A549 (cell line): ENCODE results near the gene MAPRE2. TPM values are rescaled to one million over a fixed set of nuclear protein-coding genes. Genes with fewer than 3 reads are reported as not detected.
A peak's percentile ranks its signal among the peaks of the same experiment; 100 is the strongest.

ENCODE experiments used
- ATAC-seq, 2 experiments: fragments of 200-7000 bp in 1 of 2; fragments of >200 bp in 1 of 2; cut with Nextera tagmentation in 1 of 2; cut with Tn5 transposase in 1 of 2; 3 replicates each; pipeline versions ENCODE4 v1.8.0 to v1.9.1; 2018 to 2020; ENCODE audit warnings: mild to moderate bottlenecking in 1 of 2, moderate library complexity in 1 of 2
- CTCF ChIA-PET: fragments of 300-600 bp; sonication (Branson Sonifier 250); formaldehyde crosslinking; extraction: SDS; loops from one replicate; lab custom pipeline; 2021; ENCODE audit warnings: antibody characterized with exemption, inconsistent platforms; lab: Yijun Ruan, JAX
- POLR2A ChIA-PET: fragments of 350-600 bp; formaldehyde crosslinking; extraction: SDS; loops from one replicate; lab custom pipeline; 2021; ENCODE audit warnings: antibody characterized with exemption, inconsistent platforms; lab: Yijun Ruan, JAX
- DNase-seq, 2 experiments: peaks; one replicate each; pipeline versions ENCODE4 v3.0.0 to v3.0.0-alpha.2; 2011 to 2016; ENCODE audit warnings: low read depth in 1 of 2, low spot score in 1 of 2
- FAIRE-seq: peaks from 2 replicates; lab custom pipeline; 2011; peaks lifted over from hg19 to GRCh38; lab: Jason Lieb, UNC
- H3K27ac ChIP-seq, 2 experiments: fragments of >200 bp; sonication (Bioruptor Twin); formaldehyde crosslinking; 3 replicates each; pipeline ENCODE4 v1.5.1; 2016 to 2017
- H3K4me1 ChIP-seq: fragments of >200 bp; sonication (Bioruptor Twin); formaldehyde crosslinking; 3 replicates; pipeline ENCODE4 v1.6.1; 2016
- H3K4me2 ChIP-seq: fragments of >200 bp; sonication (Bioruptor Twin); formaldehyde crosslinking; 3 replicates; pipeline ENCODE4 v1.6.1; 2016
- H3K4me3 ChIP-seq: fragments of >200 bp; sonication (Bioruptor Twin); formaldehyde crosslinking; 3 replicates; pipeline ENCODE4 v1.5.1; 2016
- H3K9me3 ChIP-seq: fragments of >200 bp; sonication (Bioruptor Twin); formaldehyde crosslinking; 3 replicates; pipeline ENCODE4 v1.6.1; 2016
- ATOH8 ChIP-seq: fragments of 250-450 bp; sonication (Bioruptor Pico); IDR thresholded peaks from 2 replicates; pipeline ENCODE4 v1.5.0; 2020; ENCODE audit warnings: low read depth, mild to moderate bottlenecking, moderate library complexity
- CBX2 ChIP-seq: fragments of 200-600 bp; sonication (generic); IDR thresholded peaks from 2 replicates; pipeline ENCODE4 v1.6.1; 2016; ENCODE audit warnings: low read depth, mild to moderate bottlenecking, borderline replicate concordance
- CHD2 ChIP-seq: fragments of 150-350 bp; IDR thresholded peaks from 2 replicates; pipeline ENCODE4 v1.6.1; 2014; ENCODE audit warnings: low read length; ENCODE audit not compliant: partially characterized antibody
- EHF ChIP-seq: fragments of 250-450 bp; sonication (Bioruptor Pico); IDR thresholded peaks from 2 replicates; pipeline ENCODE4 v1.5.0; 2020; ENCODE audit warnings: mild to moderate bottlenecking
- EP300 ChIP-seq, 2 experiments: fragments of >200 bp; sonication (Bioruptor Twin); formaldehyde crosslinking; IDR thresholded peaks; 2 replicates in 1 of 2; 3 replicates in 1 of 2; pipeline ENCODE4 v1.6.1; 2016 to 2017
- FOSL2 ChIP-seq, 2 experiments: fragments of 450-650 bp in 1 of 2; fragments of >200 bp in 1 of 2; sonication (Bioruptor Twin) in 1 of 2; formaldehyde crosslinking; IDR thresholded peaks; 2 replicates each; pipeline versions ENCODE4 v1.5.0 to v1.6.1; 2016 to 2020; ENCODE audit warnings: mild to moderate bottlenecking in 1 of 2, moderate library complexity in 1 of 2
- HOXA7 ChIP-seq: fragments of 250-450 bp; sonication (Bioruptor Pico); IDR thresholded peaks from 2 replicates; pipeline ENCODE4 v1.5.0; 2020; ENCODE audit warnings: mild to moderate bottlenecking, moderate library complexity
- HOXB5 ChIP-seq: fragments of 250-450 bp; sonication (Bioruptor Pico); IDR thresholded peaks from 2 replicates; pipeline ENCODE4 v1.5.0; 2020; ENCODE audit warnings: mild to moderate bottlenecking, moderate library complexity
- KDM5A ChIP-seq: fragments of 200-600 bp; sonication (generic); IDR thresholded peaks from 2 replicates; pipeline ENCODE4 v1.6.1; 2016; ENCODE audit warnings: antibody characterized with exemption, mild to moderate bottlenecking
- MAFK ChIP-seq: fragments of 450-650 bp; IDR thresholded peaks from 2 replicates; pipeline ENCODE4 v1.6.1; 2014; ENCODE audit not compliant: partially characterized antibody
- MAX ChIP-seq: IDR thresholded peaks from 2 replicates; pipeline ENCODE4 v1.6.1; 2012
- MYC ChIP-seq: IDR thresholded peaks from 2 replicates; pipeline ENCODE4 v1.6.1; 2012; ENCODE audit warnings: mild to moderate bottlenecking, inconsistent platforms, low read length, improper control_type of control experiment, borderline replicate concordance
- NPAS2 ChIP-seq: fragments of 250-450 bp; sonication (Bioruptor Pico); IDR thresholded peaks from 2 replicates; pipeline ENCODE4 v1.8.0; 2022; ENCODE audit warnings: mild to moderate bottlenecking, moderate library complexity, borderline replicate concordance
- PHF8 ChIP-seq: fragments of 200-600 bp; sonication (generic); IDR thresholded peaks from 2 replicates; pipeline ENCODE4 v1.6.1; 2016; ENCODE audit warnings: low read depth, mild to moderate bottlenecking, antibody characterized with exemption, moderate library complexity, borderline replicate concordance
- RCOR1 ChIP-seq: fragments of 150-350 bp; IDR thresholded peaks from 2 replicates; pipeline ENCODE4 v1.6.1; 2014; ENCODE audit warnings: antibody characterized with exemption, low read length, low read depth
- RFX5 ChIP-seq: fragments of 450-650 bp; IDR thresholded peaks from 2 replicates; pipeline ENCODE4 v1.7.1; 2014; ENCODE audit warnings: antibody characterized with exemption, mild to moderate bottlenecking, moderate library complexity
- RNF2 ChIP-seq: fragments of 200-600 bp; sonication (generic); IDR thresholded peaks from 2 replicates; pipeline ENCODE4 v1.6.1; 2016; ENCODE audit warnings: low read depth, mild to moderate bottlenecking, antibody characterized with exemption, moderate library complexity, borderline replicate concordance
- SMC3 ChIP-seq: fragments of >200 bp; sonication (Bioruptor Twin); formaldehyde crosslinking; IDR thresholded peaks from 3 replicates; pipeline ENCODE4 v1.6.1; 2018; ENCODE audit warnings: inconsistent platforms
- SREBF2 ChIP-seq: fragments of 450-650 bp; IDR thresholded peaks from 2 replicates; pipeline ENCODE4 v1.6.1; 2014; ENCODE audit warnings: mild to moderate bottlenecking, moderate library complexity
- TFCP2L1 ChIP-seq: fragments of 250-450 bp; sonication (Bioruptor Pico); IDR thresholded peaks from 2 replicates; pipeline ENCODE4 v1.5.0; 2021; ENCODE audit warnings: mild to moderate bottlenecking
- TP53 ChIP-seq: fragments of 250-450 bp; sonication (Bioruptor Pico); IDR thresholded peaks from 2 replicates; pipeline ENCODE4 v1.5.0; 2021; ENCODE audit warnings: mild to moderate bottlenecking, moderate library complexity
- ZFP36 ChIP-seq: fragments of 450-650 bp; IDR thresholded peaks from 2 replicates; pipeline ENCODE4 v1.6.1; 2014; ENCODE audit warnings: borderline replicate concordance; ENCODE audit not compliant: partially characterized antibody
- ZNF302 ChIP-seq: fragments of 250-450 bp; sonication (Bioruptor Pico); IDR thresholded peaks from 2 replicates; pipeline ENCODE4 v1.9.0; 2021; ENCODE audit warnings: inconsistent platforms, mild to moderate bottlenecking, moderate library complexity
- WGBS: methylation state at CpG from one replicate; pipeline ENCODE4 v1.1.6; 2017; ENCODE audit errors: missing lambda C conversion rate; 5-methylcytosine and 5-hydroxymethylcytosine counted together
- polyA plus RNA-seq, 4 experiments: library from polyadenylated mRNA; depleted of rRNA in 3 of 4; stranded (reverse); fragments of >200 nt; fragmentation: RNase III in 1 of 4; extraction: RNeasy Plus Mini Kit Qiagen cat#74134 plus additional on column Dnase treatment in 1 of 4; gene quantifications; 2 replicates in 3 of 4; 3 replicates in 1 of 4; pipeline ENCODE4 v1.2.3, GENCODE V29; 2011 to 2017
- TF ChIP-seq, protein P1 (sequence below): fragments of >200 bp; sonication (Bioruptor Twin); formaldehyde crosslinking; IDR thresholded peaks from 2 replicates; pipeline ENCODE4 v1.6.1; 2016

The MAPRE2 gene
- polyA plus RNA-seq, 2 of the 4 experiments (the other 2 are of a cell fraction) = 11.4 to 59.1 TPM

DNA sequence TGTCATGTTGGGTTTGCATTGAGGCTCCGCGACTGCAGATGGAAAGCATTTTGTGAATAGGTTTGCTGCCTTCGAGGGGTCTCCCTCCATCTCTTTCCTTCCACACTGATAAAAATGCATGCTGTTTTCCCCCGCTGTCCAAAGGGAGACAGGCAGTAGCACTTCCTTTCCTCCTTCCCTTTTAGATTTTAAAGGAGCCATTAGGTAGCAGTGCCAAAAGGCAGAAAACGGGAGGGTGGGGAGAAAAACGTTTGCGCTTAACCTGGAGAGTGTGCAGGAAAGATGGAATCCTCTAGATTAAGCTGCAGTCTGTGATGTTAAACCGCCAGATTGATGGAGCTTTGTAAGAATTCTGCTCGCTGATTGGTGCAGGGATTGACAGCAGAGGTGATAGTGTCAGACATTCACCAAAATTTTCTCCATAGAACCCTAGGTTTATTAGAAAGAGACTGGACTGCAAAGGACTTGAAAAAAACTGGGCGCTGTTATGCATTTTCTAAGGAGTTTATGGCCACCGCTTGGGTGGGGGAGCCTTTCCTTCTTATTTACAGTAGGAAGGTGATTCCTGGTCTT lies 688 bp downstream of the MAPRE2 start:
- ATAC-seq (peak; percentile 10 to 22; a peak in 3 of 6 replicates), FAIRE-seq (no peak)

DNA sequence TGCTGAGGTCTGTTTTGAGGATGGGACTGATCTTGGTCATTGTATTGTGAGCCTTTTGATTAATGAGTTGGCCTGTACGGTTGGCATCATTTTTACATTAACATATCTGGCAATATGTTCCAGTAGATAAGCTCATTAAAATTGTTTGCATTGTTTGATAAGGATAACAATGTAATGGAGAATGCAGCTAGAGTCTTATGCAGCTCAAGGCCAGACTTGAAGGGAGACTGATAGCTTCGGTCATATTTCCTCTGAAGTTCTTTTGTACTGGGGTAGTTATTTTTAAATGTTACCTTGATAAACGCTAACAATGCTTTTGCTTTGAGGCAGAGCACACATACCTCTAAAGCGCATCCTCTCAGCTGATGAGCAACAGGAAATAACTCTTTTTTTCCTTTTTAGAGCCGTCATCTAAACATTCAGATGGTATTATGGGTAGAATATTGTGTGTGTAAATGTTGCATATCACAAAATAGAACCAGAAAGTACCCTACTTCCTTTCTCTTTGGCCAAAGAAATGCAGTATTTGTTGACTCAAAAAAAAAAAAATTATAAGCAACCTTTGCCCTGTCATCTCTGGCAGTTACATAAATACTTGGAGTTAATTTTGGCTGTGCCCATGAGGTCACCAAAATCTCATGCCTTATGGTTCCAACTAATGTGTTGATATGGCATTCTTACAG lies 1.3 kb downstream of the MAPRE2 start:
- no peak for DNase-seq
- peak overlapping the region; percentile 72 for H3K4me3 ChIP-seq
- H3K4me1 ChIP-seq = peaks cover 33% of the 10 kb centered on the region
- WGBS = 61% methylated on average over 5 of the region's 5 CpGs
- ChIA-PET POLR2A (interaction anchor here (0.7 kb wide), 1 partner anchor 31 kb away, joined by 3 read pairs; no protein-coding TSS in a partner anchor), CTCF (no interaction called here)
- FAIRE-seq = no peak
- ATAC-seq = no peak
- H3K9me3 ChIP-seq = no peaks in the 10 kb centered on the region
- no peak for TF ChIP-seq TFCP2L1 (CRISPR knock-in tag)
- no peak for TF ChIP-seq EHF (CRISPR knock-in tag)
- no peak for TF ChIP-seq CBX2
- no peak for TF ChIP-seq FOSL2 (IDR thresholded peaks at IDR 0.05)
- no peak for TF ChIP-seq FOSL2 (CRISPR knock-in tag; IDR thresholded peaks at IDR 0.05)
- no peak for TF ChIP-seq RNF2
- TF ChIP-seq CHD2 = no peak
- TF ChIP-seq ZFP36 = no peak
- TF ChIP-seq RFX5 = no peak
- no peak for TF ChIP-seq SREBF2
- TF ChIP-seq PHF8 = no peak
- TF ChIP-seq MAX = no peak
- TF ChIP-seq MYC = no peak
- no peak for TF ChIP-seq HOXA7 (CRISPR knock-in tag)
- TF ChIP-seq TP53 (CRISPR knock-in tag) = no peak
- no peak for TF ChIP-seq SMC3
- no peak for TF ChIP-seq RCOR1
- TF ChIP-seq ZNF302 = no peak
- TF ChIP-seq EP300 (IDR thresholded peaks at IDR 0.05) = no peak
- H3K4me2 ChIP-seq = peak overlapping the region; percentile 97
- H3K27ac ChIP-seq = no peak overlapping the region; a peak in 1 of 6 replicates

More for the DNA sequence above, 688 bp downstream of the MAPRE2 start:
- DNase-seq = no peak
- Histone ChIP-seq H3K27ac (peak overlapping the region; percentile 74 to 93), H3K4me3 (peak overlapping the region; percentile 72), H3K9me3 (no peaks in the 10 kb centered on the region), H3K4me1 (peaks cover 33% of the 10 kb centered on the region), H3K4me2 (peak overlapping the region; percentile 97)
- ChIA-PET POLR2A (interaction anchor here (0.7 to 2.0 kb wide), 7 partner anchors 13 to 199 kb away, joined by 3 to 7 read pairs (median 4); partner anchors contain the start of gene ZNF397), CTCF (interaction anchor here (1.6 kb wide), 1 partner anchor 15 kb away, joined by 4 read pairs; no protein-coding TSS in a partner anchor)
- TF ChIP-seq, protein P1, sequence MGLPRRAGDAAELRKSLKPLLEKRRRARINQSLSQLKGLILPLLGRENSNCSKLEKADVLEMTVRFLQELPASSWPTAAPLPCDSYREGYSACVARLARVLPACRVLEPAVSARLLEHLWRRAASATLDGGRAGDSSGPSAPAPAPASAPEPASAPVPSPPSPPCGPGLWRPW = no peak
- TF ChIP-seq KDM5A (no peak), ATOH8 (no peak), NPAS2 (CRISPR knock-in tag) (no peak), FOSL2 (IDR thresholded peaks at IDR 0.05) (no peak), FOSL2 (CRISPR knock-in tag; IDR thresholded peaks at IDR 0.05) (no peak), MAFK (no peak), TFCP2L1 (CRISPR knock-in tag) (no peak), HOXB5 (no peak)
- WGBS = 17% methylated on average over 11 of the region's 11 CpGs
